Measurements from ENCODE around the gene SH3BP2.
"Not testable (repeated sequence)": the region's sequence is repeated elsewhere in the genome, so short reads cannot be mapped to it uniquely, and the experiment has no call there.

Gene SH3BP2

DNA sequence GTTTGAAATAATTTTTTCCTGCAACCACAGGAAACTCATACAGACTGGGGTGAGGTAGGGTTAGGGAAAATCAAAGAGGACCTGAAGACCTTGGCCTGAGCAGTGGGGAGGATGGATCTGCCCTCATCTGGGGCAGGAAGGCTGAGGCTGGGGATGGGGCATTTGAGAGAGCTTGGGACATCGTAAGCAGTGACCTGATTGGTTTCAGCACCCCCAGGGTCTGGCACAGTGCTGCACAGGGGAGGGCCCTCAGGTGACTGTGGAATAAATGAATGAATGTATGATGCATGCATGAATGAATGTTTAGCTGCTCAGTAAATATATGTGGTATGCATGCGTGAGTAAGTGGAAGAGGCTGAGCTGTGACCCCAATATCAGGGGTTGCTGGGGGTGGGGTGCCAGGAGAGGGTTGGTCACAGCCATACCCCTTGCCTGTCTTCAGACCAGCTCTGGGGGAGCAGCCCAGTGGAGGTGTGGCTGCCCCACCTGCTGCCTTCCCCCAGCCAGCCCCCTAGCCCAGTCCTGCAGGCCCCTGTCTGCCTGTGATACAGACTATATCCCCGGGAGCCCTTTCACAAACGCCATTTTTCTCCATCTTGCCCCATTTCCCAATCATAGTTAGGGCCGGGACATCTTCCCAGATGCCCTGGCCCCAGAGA, 25.7 kb upstream of the SH3BP2 start:
- Histone ChIP-seq H3K36me3 (ENCODE audit: control insufficient read depth, insufficient read depth, low read length) (no peaks in the 10 kb centered on the region), H3K4me3 (ENCODE audit: low read depth, low read length) (no peak overlapping the region), H3K9ac (ENCODE audit: low read depth, low read length) (no peak overlapping the region), H3K27me3 (ENCODE audit: control insufficient read depth, insufficient read depth, low read length) (no peaks in the 10 kb centered on the region), H3K27ac (ENCODE audit: low read depth, low read length) (no peak overlapping the region), H3K9me3 (ENCODE audit: control insufficient read depth, insufficient read depth, low read length) (no peaks in the 10 kb centered on the region), H3K4me1 (ENCODE audit: control insufficient read depth, insufficient read depth, low read length) (peaks cover 3% of the 10 kb centered on the region)

DNA sequence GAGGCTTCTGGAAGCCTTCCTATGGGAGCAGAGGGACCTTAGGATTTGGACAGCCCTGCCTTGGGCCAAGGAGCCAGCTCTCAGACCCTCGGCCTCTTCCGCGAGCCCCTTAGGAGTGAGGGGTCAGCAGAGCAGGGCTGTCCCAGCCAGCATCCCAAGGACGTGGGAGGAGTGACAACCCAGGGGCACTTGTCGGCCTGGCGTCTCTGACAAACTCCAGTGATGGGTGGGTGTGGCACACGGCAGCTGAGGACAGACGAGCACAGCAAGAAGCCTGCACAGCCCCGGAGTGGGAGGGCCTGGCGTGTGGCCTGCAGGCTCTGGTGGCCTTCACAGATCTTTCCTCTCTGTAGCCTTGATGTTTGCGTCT, 25.2 kb upstream of the SH3BP2 start:
- H3K4me3 ChIP-seq (ENCODE audit: low read depth, low read length) = no peak overlapping the region
- no peak overlapping the region for H3K27ac ChIP-seq (ENCODE audit: low read depth, low read length)
- no peaks in the 10 kb centered on the region for H3K27me3 ChIP-seq (ENCODE audit: control insufficient read depth, insufficient read depth, low read length)
- H3K4me1 ChIP-seq (ENCODE audit: control insufficient read depth, insufficient read depth, low read length) = peaks cover 3% of the 10 kb centered on the region
- no peak overlapping the region for H3K9ac ChIP-seq (ENCODE audit: low read depth, low read length)
- H3K36me3 ChIP-seq (ENCODE audit: control insufficient read depth, insufficient read depth, low read length) = no peaks in the 10 kb centered on the region
- no peaks in the 10 kb centered on the region for H3K9me3 ChIP-seq (ENCODE audit: control insufficient read depth, insufficient read depth, low read length)

DNA sequence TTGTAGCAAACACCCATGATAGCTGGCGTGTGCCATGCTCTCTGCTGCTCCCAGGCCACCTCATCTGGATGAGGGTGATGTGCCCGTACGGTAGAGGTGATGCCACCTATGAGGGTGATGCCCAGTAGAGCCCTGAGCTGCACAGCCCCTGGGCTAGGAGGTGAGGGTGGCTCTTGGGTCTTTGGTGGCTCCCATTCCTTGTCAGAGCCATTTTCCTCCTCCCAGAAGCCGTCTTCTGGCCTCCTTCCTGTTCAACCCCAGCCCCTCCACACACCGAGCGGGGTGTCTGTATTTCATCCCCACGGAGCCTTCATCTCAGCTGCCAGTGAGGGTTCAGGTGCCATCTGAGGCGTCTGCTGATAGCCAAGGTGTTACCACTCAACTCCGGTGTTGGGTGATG, 24.8 kb upstream of the SH3BP2 start:
- Histone ChIP-seq H3K9ac (ENCODE audit: low read depth, low read length) (no peak overlapping the region), H3K4me3 (ENCODE audit: low read depth, low read length) (no peak overlapping the region), H3K9me3 (ENCODE audit: control insufficient read depth, insufficient read depth, low read length) (no peaks in the 10 kb centered on the region), H3K4me1 (ENCODE audit: control insufficient read depth, insufficient read depth, low read length) (peaks cover 3% of the 10 kb centered on the region), H3K27ac (ENCODE audit: low read depth, low read length) (no peak overlapping the region), H3K27me3 (ENCODE audit: control insufficient read depth, insufficient read depth, low read length) (no peaks in the 10 kb centered on the region), H3K36me3 (ENCODE audit: control insufficient read depth, insufficient read depth, low read length) (no peaks in the 10 kb centered on the region)

GRCh38 chr4:2768921-2769336, 24.0 kb upstream of the SH3BP2 start:
- Histone ChIP-seq H3K4me3 (ENCODE audit: low read depth, low read length) (no peak overlapping the region), H3K9me3 (ENCODE audit: control insufficient read depth, insufficient read depth, low read length) (no peaks in the 10 kb centered on the region), H3K36me3 (ENCODE audit: control insufficient read depth, insufficient read depth, low read length) (no peaks in the 10 kb centered on the region), H3K9ac (ENCODE audit: low read depth, low read length) (no peak overlapping the region), H3K4me1 (ENCODE audit: control insufficient read depth, insufficient read depth, low read length) (peaks cover 3% of the 10 kb centered on the region; the same call in 1 of the 2 replicates), H3K27ac (ENCODE audit: low read depth, low read length) (no peak overlapping the region), H3K27me3 (ENCODE audit: control insufficient read depth, insufficient read depth, low read length) (no peaks in the 10 kb centered on the region)

DNA sequence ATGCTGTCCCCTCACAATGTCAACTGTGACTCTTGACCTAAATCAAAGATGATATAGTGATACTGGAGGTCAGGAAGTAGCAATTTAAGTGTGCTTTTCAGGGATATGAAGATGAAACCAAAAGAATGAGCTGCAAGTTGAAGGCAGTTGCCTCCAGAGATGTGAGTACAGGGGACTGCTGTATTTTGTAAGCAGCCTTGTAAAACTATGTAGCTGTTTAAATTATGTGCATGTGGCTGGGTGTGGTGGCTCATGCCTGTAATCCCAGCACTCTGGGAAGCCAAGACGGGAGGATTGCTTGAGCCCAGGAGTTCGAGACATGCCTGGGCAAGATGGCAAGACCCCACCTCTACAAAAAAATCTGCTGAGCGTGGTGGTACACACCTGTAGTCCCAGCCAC, 21.6 kb upstream of the SH3BP2 start:
- Histone ChIP-seq H3K27me3 (ENCODE audit: control insufficient read depth, insufficient read depth, low read length) (no peaks in the 10 kb centered on the region), H3K9me3 (ENCODE audit: control insufficient read depth, insufficient read depth, low read length) (no peaks in the 10 kb centered on the region), H3K9ac (ENCODE audit: low read depth, low read length) (no peak overlapping the region), H3K27ac (ENCODE audit: low read depth, low read length) (no peak overlapping the region), H3K4me1 (ENCODE audit: control insufficient read depth, insufficient read depth, low read length) (peaks cover 3% of the 10 kb centered on the region; the same call in 1 of the 2 replicates), H3K4me3 (ENCODE audit: low read depth, low read length) (no peak overlapping the region), H3K36me3 (ENCODE audit: control insufficient read depth, insufficient read depth, low read length) (no peaks in the 10 kb centered on the region)

GRCh38 chr4:2780643-2781042, 12.2 kb upstream of the SH3BP2 start:
- H3K9me3 ChIP-seq (ENCODE audit: control insufficient read depth, insufficient read depth, low read length); H3K27ac ChIP-seq (ENCODE audit: low read depth, low read length); H3K27me3 ChIP-seq (ENCODE audit: control insufficient read depth, insufficient read depth, low read length); H3K36me3 ChIP-seq (ENCODE audit: control insufficient read depth, insufficient read depth, low read length); H3K4me3 ChIP-seq (ENCODE audit: low read depth, low read length); H3K4me1 ChIP-seq (ENCODE audit: control insufficient read depth, insufficient read depth, low read length); H3K9ac ChIP-seq (ENCODE audit: low read depth, low read length): not testable (repeated sequence)

- no peaks in the 10 kb centered on the region for H3K36me3 ChIP-seq (ENCODE audit: control insufficient read depth, insufficient read depth, low read length)
- H3K4me3 ChIP-seq (ENCODE audit: low read depth, low read length) = no peak overlapping the region
- H3K27me3 ChIP-seq (ENCODE audit: control insufficient read depth, insufficient read depth, low read length) = no peaks in the 10 kb centered on the region
- no peak overlapping the region for H3K9ac ChIP-seq (ENCODE audit: low read depth, low read length)
- H3K27ac ChIP-seq (ENCODE audit: low read depth, low read length) = no peak overlapping the region
- H3K4me1 ChIP-seq (ENCODE audit: control insufficient read depth, insufficient read depth, low read length) = peaks cover 9% of the 10 kb centered on the region
- H3K9me3 ChIP-seq (ENCODE audit: control insufficient read depth, insufficient read depth, low read length) = no peaks in the 10 kb centered on the region
These were observed 11.0 kb upstream of the SH3BP2 start for GRCh38 chr4:2781911-2782310.

- H3K27ac ChIP-seq (ENCODE audit: low read depth, low read length) = no peak overlapping the region
- no peaks in the 10 kb centered on the region for H3K27me3 ChIP-seq (ENCODE audit: control insufficient read depth, insufficient read depth, low read length)
- H3K9me3 ChIP-seq (ENCODE audit: control insufficient read depth, insufficient read depth, low read length) = no peaks in the 10 kb centered on the region
- H3K9ac ChIP-seq (ENCODE audit: low read depth, low read length) = no peak overlapping the region
- peaks cover 6% of the 10 kb centered on the region; the same call in 1 of the 2 replicates for H3K4me1 ChIP-seq (ENCODE audit: control insufficient read depth, insufficient read depth, low read length)
- H3K36me3 ChIP-seq (ENCODE audit: control insufficient read depth, insufficient read depth, low read length) = no peaks in the 10 kb centered on the region
- H3K4me3 ChIP-seq (ENCODE audit: low read depth, low read length) = no peak overlapping the region
These were observed 9.1 kb upstream of the SH3BP2 start for GRCh38 chr4:2783790-2784189.

- Histone ChIP-seq H3K4me1 (ENCODE audit: control insufficient read depth, insufficient read depth, low read length) (peaks cover 5% of the 10 kb centered on the region; the same call in 1 of the 2 replicates), H3K27me3 (ENCODE audit: control insufficient read depth, insufficient read depth, low read length) (no peaks in the 10 kb centered on the region), H3K9ac (ENCODE audit: low read depth, low read length) (no peak overlapping the region), H3K9me3 (ENCODE audit: control insufficient read depth, insufficient read depth, low read length) (no peaks in the 10 kb centered on the region), H3K27ac (ENCODE audit: low read depth, low read length) (no peak overlapping the region), H3K36me3 (ENCODE audit: control insufficient read depth, insufficient read depth, low read length) (no peaks in the 10 kb centered on the region), H3K4me3 (ENCODE audit: low read depth, low read length) (no peak overlapping the region)
These were observed 7.3 kb upstream of the SH3BP2 start for GRCh38 chr4:2785613-2786012.

DNA sequence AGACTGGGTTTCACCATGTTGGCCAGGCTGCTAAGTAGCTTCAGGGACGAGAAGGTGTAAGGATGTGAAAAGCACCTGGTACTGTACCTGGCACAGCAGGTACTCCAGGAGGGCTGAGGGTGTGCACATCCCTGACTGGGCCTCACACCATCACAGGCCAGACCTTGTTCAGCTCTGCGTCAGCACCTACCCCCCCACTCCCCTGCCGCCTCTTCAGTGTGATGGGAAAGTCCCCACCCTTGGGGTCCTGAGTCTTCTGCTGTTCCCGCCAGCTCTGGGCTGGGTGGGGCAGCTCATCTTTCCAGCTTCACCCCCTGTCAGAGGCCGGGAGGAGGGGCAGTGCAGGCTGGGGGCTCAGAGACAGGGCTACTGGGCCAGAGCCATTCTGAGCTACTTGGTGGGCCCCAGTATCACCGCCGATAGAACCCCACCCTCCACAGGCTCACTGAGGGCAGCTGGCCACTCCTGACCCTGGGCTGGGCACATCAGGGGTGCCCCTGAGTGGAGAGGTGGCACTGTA, 6.7 kb upstream of the SH3BP2 start:
- peaks cover 5% of the 10 kb centered on the region; the same call in 1 of the 2 replicates for H3K4me1 ChIP-seq (ENCODE audit: control insufficient read depth, insufficient read depth, low read length)
- H3K27ac ChIP-seq (ENCODE audit: low read depth, low read length) = no peak overlapping the region
- no peaks in the 10 kb centered on the region for H3K9me3 ChIP-seq (ENCODE audit: control insufficient read depth, insufficient read depth, low read length)
- no peak overlapping the region for H3K4me3 ChIP-seq (ENCODE audit: low read depth, low read length)
- no peaks in the 10 kb centered on the region for H3K27me3 ChIP-seq (ENCODE audit: control insufficient read depth, insufficient read depth, low read length)
- H3K9ac ChIP-seq (ENCODE audit: low read depth, low read length) = no peak overlapping the region
- no peaks in the 10 kb centered on the region for H3K36me3 ChIP-seq (ENCODE audit: control insufficient read depth, insufficient read depth, low read length)

GRCh38 chr4:2786794-2787229, 6.1 kb upstream of the SH3BP2 start:
- Histone ChIP-seq H3K27me3 (ENCODE audit: control insufficient read depth, insufficient read depth, low read length) (no peaks in the 10 kb centered on the region), H3K4me1 (ENCODE audit: control insufficient read depth, insufficient read depth, low read length) (peaks cover 5% of the 10 kb centered on the region; the same call in 1 of the 2 replicates), H3K27ac (ENCODE audit: low read depth, low read length) (no peak overlapping the region), H3K9me3 (ENCODE audit: control insufficient read depth, insufficient read depth, low read length) (no peaks in the 10 kb centered on the region), H3K9ac (ENCODE audit: low read depth, low read length) (no peak overlapping the region), H3K4me3 (ENCODE audit: low read depth, low read length) (no peak overlapping the region), H3K36me3 (ENCODE audit: control insufficient read depth, insufficient read depth, low read length) (no peaks in the 10 kb centered on the region)
